ENCODE measurements around the gene RARB. TPM values are rescaled to one million over a fixed set of nuclear protein-coding genes. Genes with fewer than 3 reads are reported as not detected.

The RARB gene
- total and polyA plus RNA-seq, 2 experiments from 2014 or later, result 0.14 to 0.42 TPM

- Histone ChIP-seq H3K27ac (ENCODE audit: low read depth) (no peak overlapping the region), H3F3A (replicated peaks; ENCODE audit: low read depth) (no peaks in the 10 kb centered on the region), H3K36me3 (ENCODE audit: insufficient read depth) (no peaks in the 10 kb centered on the region), H3K4me1 (ENCODE audit: insufficient read depth) (no peaks in the 10 kb centered on the region), H3K9me2 (ENCODE audit: insufficient read depth) (peaks cover 5% of the 10 kb centered on the region; the same call in 1 of the 2 replicates), H3K4me3 (no peak overlapping the region), H3K4me2 (no peak overlapping the region), H3K79me2 (replicated peaks; ENCODE audit: insufficient read depth) (no peaks in the 10 kb centered on the region), H4K20me1 (replicated peaks; ENCODE audit: insufficient read depth) (no peaks in the 10 kb centered on the region), H3K27me3 (ENCODE audit: insufficient read depth) (no peaks in the 10 kb centered on the region), H2AFZ (no peak overlapping the region)
- no peaks in the 10 kb centered on the region for H3K36me3 Mint-ChIP-seq (ENCODE audit: low read depth)
- H3K27ac Mint-ChIP-seq, result no peak overlapping the region
- no peaks in the 10 kb centered on the region for H3K9me3 Mint-ChIP-seq
- H3K4me3 Mint-ChIP-seq, result no peak overlapping the region
- peaks cover 3% of the 10 kb centered on the region for H3K27me3 Mint-ChIP-seq (ENCODE audit: insufficient read depth, low read depth, poor library complexity)
- peaks cover 11% of the 10 kb centered on the region for H3K4me1 Mint-ChIP-seq
- TF ChIP-seq CTCF (conservative IDR thresholded peaks at IDR 0.05; ENCODE audit: low read depth in 2 of 2), result peak; percentile 70 to 71
- no peak for TF ChIP-seq STAT1 (IDR thresholded peaks at IDR 0.05; ENCODE audit: unreplicated experiment)
- ATAC-seq, result no peak
- peak; percentile 61 for DNase-seq (ENCODE audit: low spot score)
Observed at GRCh38 chr3:25576831-25577454, 148.9 kb downstream of the RARB start.

- TF ChIP-seq, protein P1, sequence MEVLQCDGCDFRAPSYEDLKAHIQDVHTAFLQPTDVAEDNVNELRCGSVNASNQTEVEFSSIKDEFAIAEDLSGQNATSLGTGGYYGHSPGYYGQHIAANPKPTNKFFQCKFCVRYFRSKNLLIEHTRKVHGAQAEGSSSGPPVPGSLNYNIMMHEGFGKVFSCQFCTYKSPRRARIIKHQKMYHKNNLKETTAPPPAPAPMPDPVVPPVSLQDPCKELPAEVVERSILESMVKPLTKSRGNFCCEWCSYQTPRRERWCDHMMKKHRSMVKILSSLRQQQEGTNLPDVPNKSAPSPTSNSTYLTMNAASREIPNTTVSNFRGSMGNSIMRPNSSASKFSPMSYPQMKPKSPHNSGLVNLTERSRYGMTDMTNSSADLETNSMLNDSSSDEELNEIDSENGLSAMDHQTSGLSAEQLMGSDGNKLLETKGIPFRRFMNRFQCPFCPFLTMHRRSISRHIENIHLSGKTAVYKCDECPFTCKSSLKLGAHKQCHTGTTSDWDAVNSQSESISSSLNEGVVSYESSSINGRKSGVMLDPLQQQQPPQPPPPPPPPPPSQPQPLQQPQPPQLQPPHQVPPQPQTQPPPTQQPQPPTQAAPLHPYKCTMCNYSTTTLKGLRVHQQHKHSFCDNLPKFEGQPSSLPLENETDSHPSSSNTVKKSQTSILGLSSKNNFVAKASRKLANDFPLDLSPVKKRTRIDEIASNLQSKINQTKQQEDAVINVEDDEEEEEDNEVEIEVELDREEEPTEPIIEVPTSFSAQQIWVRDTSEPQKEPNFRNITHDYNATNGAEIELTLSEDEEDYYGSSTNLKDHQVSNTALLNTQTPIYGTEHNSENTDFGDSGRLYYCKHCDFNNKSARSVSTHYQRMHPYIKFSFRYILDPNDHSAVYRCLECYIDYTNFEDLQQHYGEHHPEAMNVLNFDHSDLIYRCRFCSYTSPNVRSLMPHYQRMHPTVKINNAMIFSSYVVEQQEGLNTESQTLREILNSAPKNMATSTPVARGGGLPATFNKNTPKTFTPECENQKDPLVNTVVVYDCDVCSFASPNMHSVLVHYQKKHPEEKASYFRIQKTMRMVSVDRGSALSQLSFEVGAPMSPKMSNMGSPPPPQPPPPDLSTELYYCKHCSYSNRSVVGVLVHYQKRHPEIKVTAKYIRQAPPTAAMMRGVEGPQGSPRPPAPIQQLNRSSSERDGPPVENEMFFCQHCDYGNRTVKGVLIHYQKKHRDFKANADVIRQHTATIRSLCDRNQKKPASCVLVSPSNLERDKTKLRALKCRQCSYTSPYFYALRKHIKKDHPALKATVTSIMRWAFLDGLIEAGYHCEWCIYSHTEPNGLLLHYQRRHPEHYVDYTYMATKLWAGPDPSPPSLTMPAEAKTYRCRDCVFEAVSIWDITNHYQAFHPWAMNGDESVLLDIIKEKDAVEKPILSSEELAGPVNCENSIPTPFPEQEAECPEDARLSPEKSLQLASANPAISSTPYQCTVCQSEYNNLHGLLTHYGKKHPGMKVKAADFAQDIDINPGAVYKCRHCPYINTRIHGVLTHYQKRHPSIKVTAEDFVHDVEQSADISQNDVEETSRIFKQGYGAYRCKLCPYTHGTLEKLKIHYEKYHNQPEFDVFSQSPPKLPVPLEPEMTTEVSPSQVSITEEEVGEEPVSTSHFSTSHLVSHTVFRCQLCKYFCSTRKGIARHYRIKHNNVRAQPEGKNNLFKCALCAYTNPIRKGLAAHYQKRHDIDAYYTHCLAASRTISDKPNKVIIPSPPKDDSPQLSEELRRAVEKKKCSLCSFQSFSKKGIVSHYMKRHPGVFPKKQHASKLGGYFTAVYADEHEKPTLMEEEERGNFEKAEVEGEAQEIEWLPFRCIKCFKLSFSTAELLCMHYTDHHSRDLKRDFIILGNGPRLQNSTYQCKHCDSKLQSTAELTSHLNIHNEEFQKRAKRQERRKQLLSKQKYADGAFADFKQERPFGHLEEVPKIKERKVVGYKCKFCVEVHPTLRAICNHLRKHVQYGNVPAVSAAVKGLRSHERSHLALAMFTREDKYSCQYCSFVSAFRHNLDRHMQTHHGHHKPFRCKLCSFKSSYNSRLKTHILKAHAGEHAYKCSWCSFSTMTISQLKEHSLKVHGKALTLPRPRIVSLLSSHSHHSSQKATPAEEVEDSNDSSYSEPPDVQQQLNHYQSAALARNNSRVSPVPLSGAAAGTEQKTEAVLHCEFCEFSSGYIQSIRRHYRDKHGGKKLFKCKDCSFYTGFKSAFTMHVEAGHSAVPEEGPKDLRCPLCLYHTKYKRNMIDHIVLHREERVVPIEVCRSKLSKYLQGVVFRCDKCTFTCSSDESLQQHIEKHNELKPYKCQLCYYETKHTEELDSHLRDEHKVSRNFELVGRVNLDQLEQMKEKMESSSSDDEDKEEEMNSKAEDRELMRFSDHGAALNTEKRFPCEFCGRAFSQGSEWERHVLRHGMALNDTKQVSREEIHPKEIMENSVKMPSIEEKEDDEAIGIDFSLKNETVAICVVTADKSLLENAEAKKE (CRISPR knock-in tag; IDR thresholded peaks at IDR 0.05), result no peak
- Histone ChIP-seq H3K9me2 (ENCODE audit: insufficient read depth) (peaks cover 5% of the 10 kb centered on the region; the same call in 1 of the 2 replicates), H4K20me1 (replicated peaks; ENCODE audit: insufficient read depth) (no peaks in the 10 kb centered on the region), H3K4me2 (no peak overlapping the region), H3K79me2 (replicated peaks; ENCODE audit: insufficient read depth) (no peaks in the 10 kb centered on the region), H3K27ac (ENCODE audit: low read depth) (no peak overlapping the region), H3F3A (replicated peaks; ENCODE audit: low read depth) (no peaks in the 10 kb centered on the region), H3K4me1 (ENCODE audit: insufficient read depth) (no peaks in the 10 kb centered on the region), H3K4me3 (no peak overlapping the region), H3K27me3 (ENCODE audit: insufficient read depth) (no peaks in the 10 kb centered on the region), H3K36me3 (ENCODE audit: insufficient read depth) (no peaks in the 10 kb centered on the region), H2AFZ (peak overlapping the region; percentile 5; the same call in 1 of the 2 replicates)
- Mint-ChIP-seq H3K27ac (no peak overlapping the region), H3K36me3 (ENCODE audit: low read depth) (no peaks in the 10 kb centered on the region), H3K9me3 (no peaks in the 10 kb centered on the region), H3K27me3 (ENCODE audit: insufficient read depth, low read depth, poor library complexity) (peaks cover 7% of the 10 kb centered on the region), H3K4me1 (peaks cover 16% of the 10 kb centered on the region), H3K4me3 (no peak overlapping the region)
- no peak for ATAC-seq
- no peak for DNase-seq (ENCODE audit: low spot score)
Observed at GRCh38 chr3:25578059-25578458, 150.0 kb downstream of the RARB start.

Measured in GM23338 (cell line).